Measurements from ENCODE around the gene ZNF410.
A peak's percentile ranks its signal among the peaks of the same experiment; 100 is the strongest.

ZNF410 gene

GRCh38 chr14:73870525-73871235 lies 16.0 kb upstream of the ZNF410 start:
- no peak for TF ChIP-seq CTCF (IDR thresholded peaks at IDR 0.05; ENCODE audit: low read depth, low read length, missing control alignments)

GRCh38 chr14:73873660-73874059 lies 13.0 kb upstream of the ZNF410 start:
- no peak overlapping the region for H3K4me3 ChIP-seq (ENCODE audit: low read depth, low read length)
- TF ChIP-seq CTCF (IDR thresholded peaks at IDR 0.05; ENCODE audit: low read depth, low read length, missing control alignments), result no peak
- no peak for DNase-seq (ENCODE audit: low read depth)

More at GRCh38 chr14:73870525-73871235, 16.0 kb upstream of the ZNF410 start:
- no peak overlapping the region for H3K4me3 ChIP-seq (ENCODE audit: low read depth, low read length)
- no peak for DNase-seq (ENCODE audit: low read depth)

- no peak for TF ChIP-seq CTCF (IDR thresholded peaks at IDR 0.05; ENCODE audit: low read depth, low read length, missing control alignments)
- DNase-seq (ENCODE audit: low read depth), result no peak
- H3K4me3 ChIP-seq (ENCODE audit: low read depth, low read length), result no peak overlapping the region
Measured at GRCh38 chr14:73877790-73878189, 8.9 kb upstream of the ZNF410 start.

GRCh38 chr14:73878436-73878835 lies 8.2 kb upstream of the ZNF410 start:
- no peak overlapping the region for H3K4me3 ChIP-seq (ENCODE audit: low read depth, low read length)
- no peak for TF ChIP-seq CTCF (IDR thresholded peaks at IDR 0.05; ENCODE audit: low read depth, low read length, missing control alignments)
- no peak for DNase-seq (ENCODE audit: low read depth)

- H3K4me3 ChIP-seq (ENCODE audit: low read depth, low read length), result no peak overlapping the region
- TF ChIP-seq CTCF (IDR thresholded peaks at IDR 0.05; ENCODE audit: low read depth, low read length, missing control alignments), result no peak
- DNase-seq (ENCODE audit: low read depth), result no peak
Measured at GRCh38 chr14:73879027-73879426, 7.6 kb upstream of the ZNF410 start.

GRCh38 chr14:73884438-73885190 lies 2.0 kb upstream of the ZNF410 start:
- no peak for TF ChIP-seq CTCF (IDR thresholded peaks at IDR 0.05; ENCODE audit: low read depth, low read length, missing control alignments)
- DNase-seq (ENCODE audit: low read depth), result no peak
- peak overlapping the region; percentile 23; the same call in 1 of the 2 replicates for H3K4me3 ChIP-seq (ENCODE audit: low read depth, low read length)
